ENCODE data around the gene GIPC3.
"Not testable (repeated sequence)": the region's sequence is repeated elsewhere in the genome, so short reads cannot be mapped to it uniquely, and the experiment has no call there.

Gene GIPC3

DNA sequence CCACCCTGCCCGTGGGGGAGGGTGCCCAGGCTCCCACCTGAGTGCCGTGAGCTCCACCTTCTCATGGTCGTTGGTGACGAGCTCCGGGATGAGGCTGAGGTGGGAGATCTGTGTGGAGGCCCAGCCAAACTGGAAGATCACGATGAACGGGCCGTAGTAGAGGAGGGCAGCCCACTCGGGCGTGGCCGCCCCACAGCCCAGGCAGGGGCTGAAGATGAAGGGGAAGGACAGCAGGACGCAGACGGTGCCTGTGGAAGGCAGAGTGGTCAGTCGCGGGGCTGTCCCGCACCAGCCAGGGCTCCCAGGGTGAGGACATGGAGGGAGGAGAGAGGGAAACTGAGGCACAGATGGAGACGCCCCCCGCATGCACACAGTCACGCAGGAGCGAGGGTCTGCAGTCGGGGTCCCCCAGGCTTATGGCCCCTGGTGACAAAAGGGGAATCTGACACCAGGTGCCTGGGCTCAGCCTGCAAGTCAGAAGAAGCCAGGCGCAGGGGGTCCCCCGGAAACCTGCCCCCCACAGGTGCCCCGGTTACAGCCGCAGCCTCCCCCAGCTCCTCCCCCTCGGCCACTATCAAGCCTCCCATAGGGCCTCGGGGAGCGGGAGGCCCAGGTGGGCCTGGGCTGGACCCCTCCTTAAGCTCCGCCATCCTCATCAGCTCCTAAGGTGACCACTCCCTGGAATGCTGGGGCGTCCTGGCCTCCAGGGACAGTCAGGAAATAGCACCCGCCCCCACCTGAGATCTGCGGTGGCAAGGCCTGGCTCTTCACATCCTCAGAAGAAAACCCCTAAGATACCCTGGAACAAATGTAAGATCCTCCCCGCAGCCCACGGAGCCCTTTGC lies 34.1 kb upstream of the GIPC3 start:
- no peak for DNase-seq (ENCODE audit: low spot score)

DNA sequence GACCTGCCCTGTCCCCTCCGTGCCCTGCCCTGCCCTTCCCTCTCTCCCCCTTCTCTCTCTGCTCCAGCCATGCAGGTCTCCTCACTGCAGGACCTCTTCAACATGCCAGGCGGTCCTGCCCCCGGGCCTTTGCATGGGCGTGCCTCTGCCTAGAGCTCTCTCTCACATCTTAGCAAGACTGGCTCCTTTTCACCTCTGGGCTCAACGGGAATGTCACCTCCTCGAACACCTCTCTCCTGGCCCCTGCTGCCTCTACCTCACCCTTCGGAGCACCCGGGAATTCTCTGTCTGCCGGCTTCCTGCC lies 33.5 kb upstream of the GIPC3 start:
- DNase-seq (ENCODE audit: low spot score) = no peak

DNA sequence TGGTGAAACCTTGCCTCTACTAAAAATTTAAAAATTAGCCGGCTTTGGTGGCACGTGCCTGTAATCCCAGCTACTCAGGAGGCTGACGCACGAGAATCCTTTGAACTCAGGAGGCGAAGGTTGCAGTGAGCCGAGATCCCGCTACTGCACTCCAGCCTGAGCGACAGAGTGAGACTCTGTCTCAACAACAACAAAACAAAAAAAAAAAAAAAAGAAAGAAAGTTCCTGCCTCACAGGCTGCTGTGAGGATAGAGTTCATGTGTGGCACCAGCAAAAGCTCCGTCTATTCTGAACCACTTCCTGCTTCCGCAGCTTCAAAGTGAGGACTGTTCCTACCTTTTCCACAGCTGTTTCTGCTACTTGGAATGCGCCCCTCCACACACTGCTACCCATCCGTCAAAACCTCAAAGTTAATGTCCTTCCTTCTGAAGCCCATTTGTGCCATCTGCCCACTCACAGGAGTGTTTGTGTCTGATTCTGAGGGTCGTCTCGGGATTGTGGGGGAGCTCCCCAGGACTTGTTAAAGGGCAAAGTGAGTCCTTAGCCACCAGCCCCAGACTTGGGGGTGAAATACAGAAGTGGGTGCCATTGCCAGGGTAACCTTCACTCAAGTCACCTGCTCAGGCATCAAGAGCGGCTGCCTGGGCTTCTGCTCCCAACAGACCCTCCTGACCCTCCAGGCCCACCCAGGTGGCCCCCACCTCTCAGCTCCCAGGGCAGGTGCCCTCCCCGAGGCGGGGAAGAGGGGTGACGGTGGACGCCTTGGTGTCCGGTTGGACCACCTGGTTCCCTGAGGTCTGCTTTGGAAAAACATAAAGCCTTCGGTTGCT lies 30.8 kb upstream of the GIPC3 start:
- DNase-seq (ENCODE audit: low spot score) = peak; percentile 19

DNA sequence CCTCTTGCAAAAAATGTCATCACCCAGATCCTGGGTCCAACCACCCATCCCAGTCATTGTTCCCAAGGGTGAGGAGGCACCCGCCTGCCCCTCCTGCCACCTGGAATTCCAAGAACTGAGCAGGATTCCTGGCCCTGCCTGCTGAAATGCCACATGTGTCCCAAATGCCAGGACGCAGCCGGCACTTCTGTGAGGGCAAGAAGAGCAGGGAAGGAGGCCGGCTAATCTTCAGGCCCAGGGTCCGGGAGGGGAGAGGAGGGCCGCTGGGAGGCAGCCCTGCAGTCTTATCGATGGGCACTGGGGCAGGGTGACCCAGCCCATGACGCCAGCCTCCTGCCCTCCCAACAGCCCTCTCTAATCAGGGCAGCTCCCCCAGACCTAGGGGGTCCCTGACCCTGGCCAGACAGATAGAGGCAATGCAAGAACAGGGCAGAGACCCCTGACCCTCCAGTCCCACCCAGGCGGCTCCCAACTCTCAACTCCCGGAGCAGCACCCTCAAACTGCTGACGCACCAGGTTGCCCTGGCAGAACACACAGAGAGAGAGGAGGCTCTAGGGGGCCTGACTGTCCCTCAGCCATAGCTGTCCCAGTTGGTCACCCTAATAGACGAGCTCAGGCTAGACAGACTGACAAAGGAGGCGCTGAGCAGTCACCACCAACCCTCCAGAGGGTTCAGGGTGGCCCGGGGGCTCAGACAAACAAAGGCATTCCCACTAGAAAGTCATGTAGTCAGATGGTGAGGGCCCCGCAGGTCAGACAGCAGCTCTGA lies 29.4 kb upstream of the GIPC3 start:
- no peak for DNase-seq (ENCODE audit: low spot score)

DNA sequence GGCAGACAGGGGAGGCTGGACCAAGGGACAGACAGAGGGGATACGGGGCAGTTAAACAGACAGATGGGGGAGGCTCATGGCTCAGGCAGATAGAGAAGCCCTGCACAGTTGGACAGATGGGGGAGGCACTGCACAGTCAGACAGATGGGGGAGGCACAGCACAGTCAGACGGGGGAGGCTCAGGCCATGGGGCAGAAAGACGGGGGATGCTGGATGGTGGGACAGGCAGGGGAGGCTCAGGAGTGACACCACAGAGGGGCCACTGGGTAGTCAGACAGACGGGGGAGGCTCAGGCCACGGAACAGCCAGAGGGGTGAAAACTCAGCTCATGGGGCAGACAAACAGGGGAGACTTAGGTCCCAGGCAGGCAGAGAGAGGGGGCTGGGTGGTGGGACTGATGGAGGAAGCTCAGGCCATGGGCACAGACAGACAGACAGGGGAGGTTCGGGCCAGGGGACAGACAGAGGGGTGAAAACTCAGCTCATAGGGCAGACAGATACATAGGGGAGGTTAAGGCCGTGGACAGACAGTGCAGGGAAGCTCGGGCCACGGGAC lies 28.8 kb upstream of the GIPC3 start:
- DNase-seq (ENCODE audit: low spot score) = no peak

DNA sequence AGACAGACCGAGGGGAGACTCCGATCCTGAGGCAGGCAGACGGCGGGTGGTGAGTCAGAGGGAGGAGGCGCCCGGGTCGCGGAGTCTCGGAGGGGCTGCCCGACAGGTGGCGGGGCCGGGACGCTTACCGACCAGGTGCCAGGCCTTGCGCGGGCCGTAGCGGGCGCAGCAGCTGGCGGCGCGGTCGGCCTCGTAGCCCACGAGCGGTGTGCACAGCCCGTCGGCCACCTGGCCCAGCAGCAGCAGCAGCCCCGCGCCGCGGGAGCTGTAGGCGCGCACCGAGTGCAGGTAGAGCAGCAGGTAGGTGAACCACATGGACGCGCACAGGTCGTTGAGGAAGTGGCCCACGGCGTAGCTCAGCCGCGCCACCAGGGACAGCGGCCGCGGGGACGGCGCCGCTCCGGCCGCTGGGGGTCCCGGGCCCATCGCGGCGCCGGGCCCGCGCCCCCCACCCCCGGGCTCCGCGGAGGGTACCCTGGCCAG lies 28.3 kb upstream of the GIPC3 start:
- no peak for DNase-seq (ENCODE audit: low spot score)

DNA sequence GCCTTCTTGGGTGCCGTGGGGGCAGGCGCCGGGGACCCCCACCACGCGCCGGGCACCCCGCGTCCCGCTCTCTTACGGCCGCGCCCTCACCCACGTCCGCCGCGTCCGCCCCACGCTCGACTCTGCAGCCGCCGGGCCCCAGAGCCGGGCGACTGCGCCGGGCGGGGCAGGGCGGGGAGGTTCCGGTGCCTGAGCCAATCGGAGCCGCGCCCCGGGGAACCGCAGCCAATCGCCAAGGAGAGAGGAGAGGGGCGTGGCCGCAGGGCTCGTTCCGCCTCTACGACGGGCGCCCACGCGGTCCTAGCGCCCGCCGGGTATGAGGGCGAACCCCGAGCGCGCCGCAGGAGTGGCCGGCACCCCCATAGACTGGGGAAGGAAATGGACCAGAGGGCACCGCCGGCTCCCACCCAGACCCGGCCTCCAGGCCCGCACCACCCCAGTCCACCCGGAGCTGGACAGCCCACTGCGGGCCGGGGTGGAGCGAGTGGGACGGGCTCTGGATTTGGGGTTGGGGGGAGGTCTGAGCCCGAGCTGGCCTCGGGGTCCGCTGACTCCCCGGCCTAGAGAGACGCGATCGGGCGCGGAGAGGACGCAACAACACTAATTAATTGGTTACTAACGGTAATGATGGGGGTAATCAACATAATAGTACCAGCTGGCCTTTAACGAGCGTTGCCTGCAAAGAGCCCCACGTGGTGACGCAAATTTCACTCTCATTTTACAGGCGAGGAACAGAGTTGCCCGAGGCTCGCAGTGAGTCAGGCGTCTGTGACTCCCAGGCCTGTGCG lies 27.6 kb upstream of the GIPC3 start, which contains the start of gene MFSD12:
MFSD12 (minus strand) TSS at position 126 of the 788 bp plus-strand sequence. CDS start 183 bp downstream, outside the sequence.
- peak; percentile 84 for DNase-seq (ENCODE audit: low spot score)

DNA sequence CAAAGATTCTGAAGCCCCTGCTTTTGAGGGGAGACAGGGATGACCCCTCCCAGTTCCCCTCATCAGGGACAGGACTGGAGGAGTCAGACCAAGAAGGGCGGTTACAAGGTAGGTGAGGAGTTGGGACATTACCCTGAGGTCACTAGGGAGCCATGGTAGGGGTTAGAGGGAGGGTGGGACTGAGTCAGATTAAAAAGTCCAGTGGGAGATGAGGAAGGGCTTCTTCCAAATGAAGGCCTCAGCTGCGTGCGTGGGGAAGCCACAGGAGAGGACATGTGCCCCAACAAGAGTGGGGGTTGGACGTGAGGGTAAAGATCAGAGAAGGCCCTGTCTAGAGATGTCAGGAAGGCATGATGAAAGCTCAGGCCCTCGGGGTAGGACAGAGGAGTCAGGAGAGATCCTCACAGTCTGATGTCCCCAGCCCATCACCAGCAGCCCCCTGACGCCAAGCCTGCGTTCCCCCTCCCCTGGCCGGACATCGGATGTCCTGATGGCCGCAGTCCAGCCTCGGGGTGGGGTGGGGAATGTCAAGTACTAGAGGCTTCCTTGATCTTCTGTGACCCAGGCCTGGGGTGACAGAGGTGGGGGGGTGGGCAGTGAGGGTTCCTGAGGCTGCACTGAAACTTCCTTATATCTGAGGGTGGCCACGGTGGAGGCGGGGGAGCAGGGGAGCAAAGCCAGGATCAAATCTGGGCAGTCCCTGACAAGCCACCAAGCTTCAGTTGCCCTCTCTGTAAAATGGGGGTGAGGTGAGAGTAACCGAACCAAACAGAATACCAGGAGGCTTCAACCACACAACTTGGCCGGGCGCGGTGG lies 21.4 kb upstream of the GIPC3 start:
- DNase-seq (ENCODE audit: low spot score) = no peak

DNA sequence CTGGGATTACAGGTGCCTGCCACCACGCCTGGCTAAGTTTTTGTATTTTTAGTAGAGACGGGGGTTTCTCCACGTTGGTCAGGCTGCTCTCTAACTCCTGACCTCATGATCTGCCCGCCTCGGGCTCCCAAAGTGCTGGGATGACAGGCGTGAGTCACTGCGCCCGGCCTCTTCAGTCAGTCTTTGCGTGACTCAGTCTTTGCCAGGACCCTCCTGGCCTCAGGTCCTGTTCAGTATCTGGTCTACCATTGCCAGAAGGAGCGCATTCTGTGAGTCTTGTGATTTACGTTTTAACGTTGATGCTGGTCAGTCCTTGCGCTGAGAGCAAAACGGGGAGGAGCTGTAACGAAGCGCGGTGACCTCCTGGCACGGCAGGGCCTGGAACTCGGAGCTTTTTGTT lies 20.1 kb upstream of the GIPC3 start:
- DNase-seq (ENCODE audit: low spot score) = no peak

DNA sequence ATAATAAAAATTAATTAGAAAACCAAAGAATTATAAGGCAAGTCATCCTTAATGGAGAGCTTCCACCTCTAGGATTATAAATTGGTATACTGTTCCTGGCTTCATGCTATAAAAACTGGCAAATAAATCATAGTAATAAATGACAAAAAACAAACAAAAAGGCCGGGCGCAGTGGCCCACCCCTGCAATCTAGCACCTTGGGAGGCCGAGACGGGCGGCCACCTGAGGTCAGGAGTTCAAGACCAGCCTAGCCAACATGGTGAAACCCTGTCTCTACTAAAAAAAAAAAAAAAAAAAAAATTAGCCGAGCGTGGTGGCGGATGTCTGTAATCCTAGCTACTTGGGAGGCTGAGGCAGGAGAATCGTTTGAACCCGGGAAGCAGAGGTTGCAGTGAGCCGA lies 15.2 kb upstream of the GIPC3 start:
- not testable (repeated sequence) for DNase-seq (ENCODE audit: low spot score)

DNA sequence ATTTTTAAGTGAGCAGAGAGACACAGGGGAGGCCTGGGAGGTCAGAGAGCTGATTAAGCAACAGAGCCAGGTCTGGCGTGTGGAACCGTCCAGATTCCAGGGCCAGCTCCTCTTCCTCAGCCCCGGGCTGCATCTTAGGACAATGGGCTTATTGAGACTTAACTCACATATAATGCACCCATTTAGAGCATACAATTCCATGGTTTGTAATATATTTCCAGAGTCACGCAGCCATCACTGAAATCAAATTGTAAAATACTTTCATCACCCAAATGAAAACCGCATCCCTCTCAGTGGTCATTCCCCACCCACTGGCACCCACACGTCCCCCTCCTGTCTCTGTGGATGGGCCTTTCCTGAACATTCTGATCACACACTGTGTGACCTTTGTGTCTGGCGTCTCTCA lies 14.7 kb upstream of the GIPC3 start:
- peak; percentile 94 for DNase-seq (ENCODE audit: low spot score)

DNA sequence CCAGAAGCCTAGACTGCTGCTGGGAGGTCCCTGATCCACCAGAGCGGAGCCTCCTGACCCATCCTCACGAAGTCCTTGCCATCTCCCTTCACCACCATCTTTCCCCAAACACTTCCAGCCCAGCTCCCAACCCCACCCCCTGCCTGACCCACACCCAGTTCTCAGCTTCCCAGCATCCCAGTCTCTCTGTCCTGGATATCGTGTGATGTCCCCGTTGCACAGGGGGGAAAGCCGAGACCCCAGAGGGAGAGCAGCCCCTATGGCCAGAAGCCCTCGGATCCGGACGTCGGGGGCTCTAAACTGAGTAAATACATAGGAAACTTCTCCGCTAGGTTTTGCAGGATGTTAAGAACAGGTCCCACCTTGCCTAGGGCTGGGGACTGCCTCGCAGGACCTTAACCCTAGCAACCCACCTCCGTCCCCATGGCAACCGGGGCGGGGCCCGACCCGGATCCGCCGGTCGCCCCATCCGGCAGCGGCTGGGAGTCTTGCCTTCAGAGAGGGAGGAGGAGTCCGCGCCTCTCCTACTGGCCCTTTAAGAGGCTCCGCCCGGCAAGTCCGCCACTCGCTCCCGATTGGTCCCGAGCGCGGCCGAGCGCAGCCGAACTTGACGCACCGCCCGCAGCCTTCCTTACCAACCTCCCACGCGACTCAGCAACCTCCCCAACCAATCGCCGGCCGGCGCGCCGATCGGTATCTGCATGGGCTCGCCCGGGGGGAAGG lies 13.0 kb upstream of the GIPC3 start:
- peak; percentile 100 for DNase-seq (ENCODE audit: low spot score)

DNA sequence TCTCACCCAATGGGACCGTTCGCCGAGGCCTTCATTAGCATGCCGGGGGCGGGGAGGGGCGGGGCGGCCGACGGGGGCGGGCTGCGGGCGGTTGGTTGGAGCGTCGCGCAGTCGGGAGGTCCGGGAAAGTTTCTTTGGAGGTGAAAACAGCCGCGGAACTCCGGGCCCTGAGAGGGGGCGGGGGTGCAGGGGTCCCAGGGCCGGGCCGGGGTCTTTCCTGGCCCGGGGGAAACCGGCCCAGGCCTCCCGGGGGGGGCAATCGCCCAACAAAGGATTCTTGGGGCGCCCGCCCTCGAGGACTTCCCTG lies 12.5 kb upstream of the GIPC3 start, which contains the start of gene HMG20B:
HMG20B (plus strand) TSS at position 90 of the 307 bp plus-strand sequence. CDS start 366 bp downstream, outside the sequence.
- DNase-seq (ENCODE audit: low spot score) = no peak

DNA sequence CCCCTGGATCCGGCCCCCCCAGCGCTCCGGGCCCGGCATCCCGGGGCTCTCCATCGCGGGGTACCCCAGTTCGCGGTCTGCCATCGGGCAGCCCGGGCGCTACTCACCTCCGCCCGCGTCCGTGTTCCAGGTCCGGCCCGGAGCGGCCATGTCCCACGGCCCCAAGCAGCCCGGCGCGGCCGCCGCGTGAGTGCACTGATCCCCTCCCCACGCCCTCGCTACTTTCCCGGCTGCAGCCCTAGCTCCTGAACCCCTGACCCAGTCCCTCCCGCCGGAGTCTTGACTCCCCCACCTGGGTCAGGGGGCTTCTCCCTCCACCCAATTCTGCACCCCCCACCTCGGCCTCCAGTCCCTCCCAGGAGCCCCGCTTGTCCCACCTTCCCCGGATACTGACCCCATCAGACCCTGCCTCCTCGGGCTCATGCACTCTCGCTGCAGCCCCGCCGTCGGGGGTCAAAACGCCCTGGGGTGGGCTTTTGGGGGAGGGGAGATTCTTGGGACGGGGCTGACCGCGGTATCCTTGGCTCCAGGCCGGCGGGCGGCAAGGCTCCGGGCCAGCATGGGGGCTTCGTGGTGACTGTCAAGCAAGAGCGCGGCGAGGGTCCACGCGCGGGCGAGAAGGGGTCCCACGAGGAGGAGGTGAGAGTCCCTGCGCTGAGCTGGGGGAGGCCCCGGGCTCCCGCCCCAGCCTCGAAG lies 12.0 kb upstream of the GIPC3 start:
- no peak for DNase-seq (ENCODE audit: low spot score)

DNA sequence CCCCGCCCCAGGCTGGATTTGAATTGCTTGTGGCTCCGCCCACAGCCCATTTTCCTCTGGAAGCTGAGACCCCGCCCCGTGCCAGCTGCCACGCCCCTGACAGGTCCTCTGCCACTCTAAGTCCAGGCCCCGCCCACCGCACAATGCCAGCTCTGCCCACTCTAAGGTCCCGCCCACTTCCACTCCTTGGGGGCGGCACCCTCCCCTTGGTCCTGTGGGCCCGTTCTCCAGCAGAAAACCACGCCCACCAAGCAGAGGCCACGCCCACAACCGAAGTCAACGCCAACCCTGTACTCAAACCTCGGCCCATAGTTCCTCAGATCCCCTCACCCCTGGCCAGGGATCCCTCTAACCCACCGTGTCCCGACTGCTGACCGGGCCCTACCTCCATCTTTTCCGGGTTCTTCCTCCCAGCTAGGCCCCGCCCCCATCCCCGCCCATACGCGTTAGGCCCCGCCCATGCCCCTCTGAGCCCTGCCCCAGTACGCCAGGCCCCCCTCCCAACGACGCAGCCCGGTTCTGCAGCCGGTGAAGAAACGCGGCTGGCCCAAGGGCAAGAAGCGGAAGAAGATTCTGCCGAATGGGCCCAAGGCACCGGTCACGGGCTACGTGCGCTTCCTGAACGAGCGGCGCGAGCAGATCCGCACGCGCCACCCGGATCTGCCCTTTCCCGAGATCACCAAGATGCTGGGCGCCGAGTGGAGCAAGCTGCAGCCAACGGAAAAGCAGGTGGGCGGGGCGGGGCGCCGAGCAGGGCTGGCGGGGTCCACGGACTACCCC lies 11.2 kb upstream of the GIPC3 start:
- peak; percentile 81 for DNase-seq (ENCODE audit: low spot score)

DNA sequence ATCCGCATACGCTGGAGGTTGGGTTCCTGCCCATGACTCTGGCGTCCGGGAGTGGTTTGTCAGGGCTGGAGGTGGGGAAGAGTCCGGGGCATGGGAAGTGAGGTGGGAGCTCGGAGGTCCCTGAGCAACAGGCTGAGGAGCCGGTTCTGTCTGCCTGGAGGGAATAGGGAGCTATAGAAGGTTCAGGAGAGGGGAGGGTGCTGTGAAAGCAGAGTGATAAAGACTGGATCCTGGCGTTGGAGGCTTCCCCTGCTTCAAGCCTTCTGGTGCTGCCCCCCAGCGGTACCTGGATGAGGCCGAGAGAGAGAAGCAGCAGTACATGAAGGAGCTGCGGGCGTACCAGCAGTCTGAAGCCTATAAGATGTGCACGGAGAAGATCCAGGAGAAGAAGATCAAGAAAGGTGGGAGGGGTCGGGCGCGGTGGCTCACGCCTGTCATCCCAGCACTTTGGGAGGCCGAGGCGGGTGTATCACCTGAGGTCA lies 10.0 kb upstream of the GIPC3 start:
- no peak for DNase-seq (ENCODE audit: low spot score)

DNA sequence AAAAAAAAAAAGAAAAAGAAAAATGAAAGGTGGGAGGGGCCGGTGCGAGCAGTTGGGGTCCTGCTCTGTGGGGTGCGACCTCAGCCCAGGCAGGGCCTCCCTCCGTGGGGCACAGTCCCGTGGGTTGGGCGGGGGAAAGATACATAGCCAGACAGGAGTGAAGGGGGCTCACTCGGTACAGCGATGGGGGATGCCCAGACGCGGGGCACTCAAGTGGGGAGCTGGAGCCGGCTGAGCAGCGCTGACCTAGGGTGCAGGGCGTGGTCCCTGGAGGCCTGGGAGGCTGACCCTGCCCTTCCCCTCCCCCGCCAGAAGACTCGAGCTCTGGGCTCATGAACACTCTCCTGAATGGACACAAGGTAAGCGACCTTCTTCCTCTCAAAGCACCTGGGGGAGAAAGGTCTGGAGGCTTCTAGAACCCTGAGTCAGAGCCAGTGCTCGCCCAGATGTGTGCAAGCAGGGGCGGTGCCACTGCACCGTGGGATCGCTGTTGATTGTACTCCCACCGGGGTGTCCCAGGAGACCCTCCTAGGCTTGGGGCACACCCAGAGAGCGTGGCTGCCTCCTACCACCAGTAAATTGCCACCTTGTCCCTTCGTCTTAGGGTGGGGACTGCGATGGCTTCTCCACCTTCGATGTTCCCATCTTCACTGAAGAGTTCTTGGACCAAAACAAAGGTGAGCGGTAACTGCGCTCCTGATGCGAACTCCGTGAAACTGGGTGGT lies 9.2 kb upstream of the GIPC3 start:
- DNase-seq (ENCODE audit: low spot score) = no peak

Measured in pons (tissue), 1 donor.